IPS-20b (cell line): ENCODE data around the gene HIVEP1.

Experiments used
- H3K27ac ChIP-seq: one replicate; pipeline ENCODE4 v1.5.1; 2013; ENCODE audit warnings: low read length
- H3K27me3 ChIP-seq: 2 replicates; pipeline ENCODE4 v1.6.1; 2013; ENCODE audit warnings: mild to moderate bottlenecking, low read length, inconsistent platforms; ENCODE audit not compliant: insufficient read depth
- H3K36me3 ChIP-seq: 2 replicates; pipeline ENCODE4 v1.6.1; 2013; ENCODE audit warnings: low read depth, mild to moderate bottlenecking, inconsistent platforms, low read length, moderate library complexity; ENCODE audit not compliant: insufficient read depth
- H3K4me1 ChIP-seq: 2 replicates; pipeline ENCODE4 v1.6.1; 2013; ENCODE audit warnings: mild to moderate bottlenecking, control low read depth, inconsistent platforms, low read length, moderate library complexity; ENCODE audit not compliant: insufficient read depth
- H3K4me3 ChIP-seq: 2 replicates; pipeline ENCODE4 v1.5.1; 2013; ENCODE audit warnings: mild to moderate bottlenecking, low read length, inconsistent platforms
- H3K9ac ChIP-seq: 2 replicates; pipeline ENCODE4 v1.6.1; 2013; ENCODE audit warnings: low read depth, mild to moderate bottlenecking, inconsistent platforms, low read length, moderate library complexity
- H3K9me3 ChIP-seq: 2 replicates; pipeline ENCODE4 v1.6.1; 2013; ENCODE audit warnings: mild to moderate bottlenecking, low read depth, low read length, inconsistent platforms; ENCODE audit not compliant: insufficient read depth

The HIVEP1 gene

DNA sequence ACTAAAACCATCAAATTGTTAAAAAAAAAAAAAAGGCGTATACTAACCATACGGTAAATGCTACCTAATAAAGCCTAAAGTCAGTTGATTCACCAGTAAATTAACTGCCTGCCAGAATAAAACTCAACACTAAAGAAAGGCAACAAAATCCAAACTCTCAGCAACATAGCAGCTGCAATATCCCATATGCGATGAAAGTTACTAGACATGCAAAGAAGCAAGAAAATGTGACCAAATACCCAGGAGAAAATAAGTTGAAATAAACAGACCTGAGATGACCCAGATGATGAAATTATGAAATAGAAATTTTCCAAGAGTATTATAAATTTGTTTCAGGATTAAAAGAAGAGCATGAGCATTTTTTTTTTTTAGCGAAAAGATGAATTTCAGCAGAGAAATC is 174.4 kb downstream of the HIVEP1 start:
- Histone ChIP-seq H3K27ac (no peak overlapping the region), H3K9ac (no peak overlapping the region), H3K4me3 (no peak overlapping the region), H3K9me3 (no peaks in the 10 kb centered on the region), H3K27me3 (no peaks in the 10 kb centered on the region), H3K4me1 (no peaks in the 10 kb centered on the region), H3K36me3 (no peaks in the 10 kb centered on the region)

DNA sequence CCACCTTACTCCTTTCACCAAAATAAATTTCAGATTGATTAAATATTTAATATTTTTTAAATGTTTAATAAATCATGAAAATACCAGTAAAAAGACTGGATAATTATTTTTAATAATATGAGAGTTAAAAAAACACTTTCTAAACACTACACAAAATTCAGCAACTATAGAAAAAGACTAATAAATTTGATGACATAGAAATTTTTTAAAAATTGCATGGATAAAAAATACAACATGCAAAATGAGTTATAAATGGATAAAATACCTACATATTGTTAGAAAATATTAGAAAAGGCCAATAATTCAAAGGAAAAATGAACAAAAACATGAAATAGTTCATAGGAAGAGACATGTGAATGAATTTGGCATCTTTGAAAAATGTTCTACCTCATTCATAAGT is 177.0 kb downstream of the HIVEP1 start:
- H3K27me3 ChIP-seq = no peaks in the 10 kb centered on the region
- H3K9ac ChIP-seq = no peak overlapping the region
- no peak overlapping the region for H3K4me3 ChIP-seq
- no peaks in the 10 kb centered on the region for H3K9me3 ChIP-seq
- H3K27ac ChIP-seq = no peak overlapping the region
- no peaks in the 10 kb centered on the region for H3K36me3 ChIP-seq
- no peaks in the 10 kb centered on the region for H3K4me1 ChIP-seq

DNA sequence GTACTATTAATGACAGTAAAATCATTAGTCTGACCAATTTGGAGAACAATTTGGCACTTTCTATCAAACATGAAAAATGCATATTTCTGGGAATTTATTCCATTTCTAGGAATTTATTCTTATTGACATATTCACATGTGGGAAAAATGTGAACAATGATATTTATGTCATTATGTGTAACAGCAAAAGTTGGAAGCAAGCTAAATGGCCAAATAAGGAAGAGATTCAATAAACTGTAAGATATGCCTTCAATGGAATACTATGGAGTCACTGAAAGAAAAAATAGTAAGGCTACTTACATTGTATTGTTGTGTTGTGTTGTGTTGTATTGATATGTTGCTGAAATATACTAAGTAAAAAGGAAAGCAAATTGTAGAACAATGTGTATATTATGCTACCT is 177.5 kb downstream of the HIVEP1 start:
- Histone ChIP-seq H3K9ac (no peak overlapping the region), H3K4me1 (no peaks in the 10 kb centered on the region), H3K27ac (no peak overlapping the region), H3K27me3 (no peaks in the 10 kb centered on the region), H3K9me3 (no peaks in the 10 kb centered on the region), H3K4me3 (no peak overlapping the region), H3K36me3 (no peaks in the 10 kb centered on the region)

DNA sequence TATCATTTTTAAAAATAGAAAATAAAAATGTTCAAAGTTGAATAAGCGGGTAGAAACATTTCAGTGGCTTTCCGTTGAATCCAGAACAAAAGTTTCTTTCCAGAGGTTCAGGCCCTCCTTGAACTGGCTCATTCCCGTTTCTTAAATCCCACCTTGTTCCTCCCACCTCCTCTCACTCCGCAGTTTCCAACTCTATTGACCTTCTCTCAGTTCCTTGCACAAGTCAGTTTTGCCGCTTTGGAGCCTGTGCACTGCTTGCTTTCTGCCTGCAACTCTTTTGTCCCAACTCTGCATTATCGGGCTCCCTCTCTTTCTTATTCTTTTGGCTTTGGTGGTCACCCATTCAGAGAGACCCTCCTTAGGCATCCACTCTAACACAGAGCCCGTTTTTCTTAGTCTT is 178.1 kb downstream of the HIVEP1 start:
- H3K4me3 ChIP-seq = no peak overlapping the region
- H3K9ac ChIP-seq = no peak overlapping the region
- H3K4me1 ChIP-seq = no peaks in the 10 kb centered on the region
- no peaks in the 10 kb centered on the region for H3K36me3 ChIP-seq
- no peak overlapping the region for H3K27ac ChIP-seq
- no peaks in the 10 kb centered on the region for H3K9me3 ChIP-seq
- no peaks in the 10 kb centered on the region for H3K27me3 ChIP-seq

DNA sequence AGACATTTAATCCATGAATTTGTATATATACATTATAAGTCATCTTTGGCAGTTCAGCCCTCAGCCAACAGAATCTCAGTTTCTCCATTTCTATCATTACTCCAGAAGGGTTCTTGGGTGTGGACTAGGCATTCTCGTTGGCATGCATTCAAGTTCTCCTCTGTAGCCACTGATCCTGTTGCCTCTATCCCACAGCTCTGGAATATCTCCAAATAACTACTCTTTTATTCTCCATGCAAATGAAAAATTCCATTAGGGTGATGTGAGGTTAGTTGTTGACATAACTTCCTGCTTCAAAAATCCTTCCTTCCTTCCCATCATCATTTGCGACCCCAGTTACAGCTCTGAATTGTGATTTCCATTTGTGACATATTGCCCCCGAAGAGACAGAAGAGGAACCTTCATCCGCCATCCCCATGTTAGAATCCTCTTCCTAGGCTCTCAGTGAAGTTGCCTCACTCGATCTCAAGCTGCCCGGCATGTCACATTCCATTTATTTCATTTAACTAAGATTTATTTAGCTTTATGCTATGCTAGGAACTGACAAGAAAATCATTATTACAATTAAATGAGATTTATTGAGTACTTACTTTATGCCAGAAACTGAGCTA is 184.3 kb downstream of the HIVEP1 start:
- Histone ChIP-seq H3K9ac (no peak overlapping the region), H3K27ac (no peak overlapping the region), H3K36me3 (no peaks in the 10 kb centered on the region), H3K9me3 (no peaks in the 10 kb centered on the region), H3K4me1 (no peaks in the 10 kb centered on the region), H3K4me3 (no peak overlapping the region), H3K27me3 (no peaks in the 10 kb centered on the region)

DNA sequence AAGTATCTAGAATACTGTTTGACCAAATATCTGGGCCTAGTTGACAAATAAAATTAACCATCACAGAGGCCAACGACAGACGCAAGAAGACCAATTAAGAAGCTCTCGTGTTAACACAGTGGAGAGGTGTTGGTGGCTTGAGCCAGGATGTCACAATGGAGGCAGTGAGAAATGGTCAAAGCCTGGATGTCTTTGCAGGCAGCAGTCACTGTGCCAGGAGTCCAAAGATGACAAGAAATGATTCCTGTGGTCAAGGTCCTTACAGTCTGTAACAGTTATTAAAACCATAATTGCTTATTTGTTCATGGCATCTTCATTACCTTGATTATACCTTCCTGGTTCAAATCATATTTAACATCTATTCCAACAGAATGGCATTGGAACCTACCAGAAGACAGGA is 186.7 kb downstream of the HIVEP1 start:
- peaks cover 9% of the 10 kb centered on the region; the same call in 1 of the 2 replicates for H3K4me1 ChIP-seq
- no peak overlapping the region for H3K9ac ChIP-seq
- no peak overlapping the region for H3K4me3 ChIP-seq
- no peak overlapping the region for H3K27ac ChIP-seq
- H3K27me3 ChIP-seq = no peaks in the 10 kb centered on the region
- no peaks in the 10 kb centered on the region for H3K36me3 ChIP-seq
- H3K9me3 ChIP-seq = no peaks in the 10 kb centered on the region

DNA sequence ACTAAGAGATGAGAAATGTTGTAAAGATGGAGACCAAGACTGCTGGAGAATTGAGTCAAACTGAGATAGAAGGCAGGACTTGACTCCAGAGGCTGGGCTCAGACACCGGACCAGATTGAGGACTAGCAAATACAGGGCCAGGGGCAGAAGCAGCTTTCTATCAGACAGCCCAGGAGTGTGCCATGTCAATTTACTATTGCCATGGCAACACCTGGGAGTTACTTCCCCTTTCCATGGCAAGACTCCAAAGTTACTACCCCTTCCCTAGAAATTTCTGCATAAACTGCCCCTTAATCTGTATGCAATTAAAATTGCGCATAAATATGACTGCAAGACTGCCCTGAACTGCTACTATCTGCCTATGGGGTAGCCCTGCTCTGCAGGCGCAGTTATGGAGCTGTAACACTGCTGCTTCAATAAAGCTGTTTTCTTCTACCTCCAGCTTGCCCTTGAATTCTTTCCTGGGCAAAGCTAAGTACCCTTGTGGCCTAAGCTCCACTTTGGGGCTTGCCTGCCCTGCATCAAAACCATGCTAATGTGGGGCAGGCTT is 188.0 kb downstream of the HIVEP1 start:
- Histone ChIP-seq H3K9ac (no peak overlapping the region), H3K4me3 (no peak overlapping the region), H3K27me3 (no peaks in the 10 kb centered on the region), H3K4me1 (peaks cover 9% of the 10 kb centered on the region; the same call in 1 of the 2 replicates), H3K9me3 (no peaks in the 10 kb centered on the region), H3K36me3 (no peaks in the 10 kb centered on the region), H3K27ac (no peak overlapping the region)

DNA sequence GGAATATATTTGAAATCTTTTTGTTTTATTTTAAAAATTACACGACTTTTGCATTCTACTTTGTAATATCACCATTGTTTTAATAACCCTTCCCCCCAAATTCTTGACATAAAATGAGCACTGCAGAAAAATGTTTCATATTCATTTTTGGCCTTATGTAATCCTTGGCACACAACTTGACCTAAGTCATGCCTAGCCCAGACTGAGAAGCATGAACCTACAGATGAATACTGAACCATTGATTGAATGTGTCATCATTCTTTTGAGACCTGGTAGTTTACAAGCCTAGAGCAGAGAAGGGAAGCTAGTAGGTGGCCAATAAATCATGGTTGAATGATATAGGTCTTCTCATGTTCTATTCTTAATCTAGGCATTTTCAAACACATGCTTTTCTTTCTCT is 188.6 kb downstream of the HIVEP1 start:
- Histone ChIP-seq H3K4me1 (peaks cover 9% of the 10 kb centered on the region; the same call in 1 of the 2 replicates), H3K27me3 (no peaks in the 10 kb centered on the region), H3K4me3 (no peak overlapping the region), H3K36me3 (no peaks in the 10 kb centered on the region), H3K9ac (no peak overlapping the region), H3K9me3 (no peaks in the 10 kb centered on the region), H3K27ac (no peak overlapping the region)

DNA sequence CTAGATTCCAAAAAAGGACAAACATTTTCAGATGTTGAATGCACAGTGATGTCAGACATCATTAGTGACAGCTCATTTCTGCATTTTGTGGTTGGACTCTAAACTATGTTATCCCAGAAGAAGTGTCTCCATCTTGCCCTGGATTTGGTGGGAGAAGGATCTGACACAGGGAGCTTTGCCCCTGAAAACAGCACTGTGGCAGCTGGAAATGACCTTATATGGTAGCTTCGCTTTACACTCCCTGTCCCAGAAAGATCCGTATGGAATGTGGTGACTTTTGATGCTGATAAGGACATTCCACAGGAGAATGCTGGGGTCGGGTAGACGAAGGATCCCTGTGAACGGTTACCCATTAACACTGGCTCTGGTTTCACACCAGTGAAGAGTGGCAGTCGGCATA is 190.9 kb downstream of the HIVEP1 start:
- peaks cover 9% of the 10 kb centered on the region; the same call in 1 of the 2 replicates for H3K4me1 ChIP-seq
- no peaks in the 10 kb centered on the region for H3K36me3 ChIP-seq
- no peak overlapping the region; the same call in 1 of the 2 replicates for H3K9ac ChIP-seq
- H3K27ac ChIP-seq = no peak overlapping the region
- H3K4me3 ChIP-seq = no peak overlapping the region
- H3K9me3 ChIP-seq = no peaks in the 10 kb centered on the region
- no peaks in the 10 kb centered on the region for H3K27me3 ChIP-seq

DNA sequence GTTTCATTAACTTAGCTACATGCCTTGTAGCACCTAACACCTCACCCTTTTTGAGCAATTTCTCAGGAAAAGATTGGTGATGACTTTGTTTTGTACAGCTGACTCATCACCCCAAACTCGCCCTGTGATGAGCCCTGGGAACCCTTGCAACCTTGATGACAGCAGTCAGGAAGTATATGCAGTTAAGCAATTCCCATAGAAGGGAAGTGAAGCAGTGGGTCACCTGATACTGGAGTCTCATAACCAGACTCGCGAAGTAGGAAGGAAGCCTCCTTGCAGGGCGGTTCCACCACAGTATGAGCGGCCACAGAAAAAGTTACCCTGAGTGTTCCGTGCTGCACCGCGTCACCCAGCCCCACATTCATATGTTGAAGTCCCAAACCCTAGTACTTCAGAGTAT is 196.1 kb downstream of the HIVEP1 start:
- Histone ChIP-seq H3K27me3 (no peaks in the 10 kb centered on the region), H3K36me3 (no peaks in the 10 kb centered on the region), H3K9me3 (no peaks in the 10 kb centered on the region), H3K4me3 (no peak overlapping the region), H3K9ac (no peak overlapping the region), H3K27ac (no peak overlapping the region), H3K4me1 (peaks cover 4% of the 10 kb centered on the region; the same call in 1 of the 2 replicates)

DNA sequence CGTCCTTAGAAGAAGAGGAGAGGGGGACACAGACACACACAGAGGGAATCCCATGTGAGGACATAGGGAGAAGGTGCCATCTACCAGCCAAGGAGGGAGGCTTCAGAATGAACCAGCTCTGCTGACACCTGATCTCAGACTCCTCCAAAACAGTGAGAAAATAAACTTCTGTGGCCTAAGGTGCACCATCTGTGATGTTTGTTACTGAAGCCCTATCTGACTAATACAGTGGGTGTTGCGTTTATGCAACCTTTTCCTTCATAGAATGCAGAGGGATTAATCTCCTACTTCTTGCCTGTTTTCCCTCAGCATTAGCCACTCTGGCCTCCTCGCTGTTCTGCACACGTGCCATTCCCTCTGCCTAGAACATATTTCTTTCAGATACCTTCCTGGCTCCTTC is 196.6 kb downstream of the HIVEP1 start:
- Histone ChIP-seq H3K4me3 (no peak overlapping the region), H3K9ac (no peak overlapping the region), H3K9me3 (no peaks in the 10 kb centered on the region), H3K27ac (no peak overlapping the region), H3K27me3 (no peaks in the 10 kb centered on the region), H3K36me3 (no peaks in the 10 kb centered on the region), H3K4me1 (no peaks in the 10 kb centered on the region)
